ENCODE data around the gene EME1. TPM values are rescaled to one million over a fixed set of nuclear protein-coding genes. Genes with fewer than 3 reads are reported as not detected.
"Not testable (repeated sequence)": the region's sequence is repeated elsewhere in the genome, so short reads cannot be mapped to it uniquely, and the experiment has no call there.

The EME1 gene
- total and polyA plus RNA-seq, 2 experiments from 2014 or later = 14.4 to 15.9 TPM

DNA sequence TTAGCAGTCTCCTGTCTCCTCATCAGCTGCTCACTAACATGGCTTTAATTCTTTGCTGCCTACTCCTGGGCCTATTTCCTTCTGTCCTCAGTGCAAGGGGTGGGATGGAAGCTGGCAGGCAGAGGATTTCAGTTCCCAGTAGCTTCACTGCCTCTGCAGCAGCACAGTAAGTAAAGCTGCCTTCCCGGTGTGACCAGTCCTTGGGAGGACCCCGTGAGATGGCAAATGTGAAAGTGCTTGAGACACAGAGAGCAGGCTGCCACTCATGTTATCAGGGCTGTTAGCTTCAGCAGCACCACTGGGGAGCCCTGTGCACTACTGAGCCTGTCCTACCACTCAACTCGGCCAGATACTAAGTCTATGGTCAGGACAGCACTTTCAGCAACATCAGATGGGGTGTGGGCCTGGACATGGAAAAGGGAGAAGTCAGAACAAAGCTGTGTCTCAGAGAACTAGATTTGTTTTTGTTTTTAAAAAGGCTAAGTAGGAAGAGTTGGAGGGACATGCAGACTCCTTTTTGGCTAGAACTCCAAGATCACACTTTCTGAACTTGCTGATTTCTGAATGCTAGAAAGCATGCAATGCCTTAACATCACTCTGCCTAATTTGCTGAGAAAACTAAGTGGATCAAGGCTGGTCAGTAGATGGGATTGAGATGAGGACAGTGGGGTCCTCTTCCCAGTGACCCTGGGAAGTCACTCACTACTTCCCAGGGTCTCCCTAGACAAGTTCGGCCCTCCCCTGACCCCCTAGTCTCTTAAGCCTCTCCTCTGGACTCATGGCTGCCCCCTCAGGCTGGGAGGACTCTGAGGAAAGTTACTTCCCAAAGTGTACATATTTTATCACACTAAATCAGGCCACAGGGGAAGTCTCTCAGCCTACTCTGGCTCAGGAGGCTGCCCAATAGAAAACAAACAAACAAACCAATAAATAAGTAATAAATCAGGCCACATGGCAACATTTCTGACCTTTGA lies 54.1 kb downstream of the EME1 start:
- peaks cover 18% of the 10 kb centered on the region for H3K4me1 ChIP-seq (ENCODE audit: insufficient read depth)
- no peaks in the 10 kb centered on the region for H4K20me1 ChIP-seq (replicated peaks; ENCODE audit: insufficient read depth)
- Mint-ChIP-seq H3K27me3 (ENCODE audit: insufficient read depth, low read depth, poor library complexity) (peaks cover 20% of the 10 kb centered on the region), H3K4me3 (peak overlapping the region; percentile 81), H3K27ac (peak overlapping the region; percentile 19; the same call in 1 of the 2 replicates), H3K9me3 (no peaks in the 10 kb centered on the region; the same call in 1 of the 3 replicates), H3K4me1 (peaks cover 24% of the 10 kb centered on the region), H3K36me3 (ENCODE audit: low read depth) (no peaks in the 10 kb centered on the region)
- H3K9me2 ChIP-seq (ENCODE audit: insufficient read depth) = no peaks in the 10 kb centered on the region
- peak; percentile 73 for DNase-seq (ENCODE audit: low spot score)
- H2AFZ ChIP-seq = peak overlapping the region; percentile 63; the same call in 1 of the 2 replicates
- H3K27ac ChIP-seq (ENCODE audit: low read depth) = peak overlapping the region; percentile 47
- H3K36me3 ChIP-seq (ENCODE audit: insufficient read depth) = no peaks in the 10 kb centered on the region
- H3F3A ChIP-seq (replicated peaks; ENCODE audit: low read depth) = peaks cover 7% of the 10 kb centered on the region; the same call in 1 of the 2 replicates
- ATAC-seq = peak; percentile 35
- TF ChIP-seq ZNF114 (CRISPR knock-in tag; IDR thresholded peaks at IDR 0.05) = no peak
- TF ChIP-seq, protein P1, sequence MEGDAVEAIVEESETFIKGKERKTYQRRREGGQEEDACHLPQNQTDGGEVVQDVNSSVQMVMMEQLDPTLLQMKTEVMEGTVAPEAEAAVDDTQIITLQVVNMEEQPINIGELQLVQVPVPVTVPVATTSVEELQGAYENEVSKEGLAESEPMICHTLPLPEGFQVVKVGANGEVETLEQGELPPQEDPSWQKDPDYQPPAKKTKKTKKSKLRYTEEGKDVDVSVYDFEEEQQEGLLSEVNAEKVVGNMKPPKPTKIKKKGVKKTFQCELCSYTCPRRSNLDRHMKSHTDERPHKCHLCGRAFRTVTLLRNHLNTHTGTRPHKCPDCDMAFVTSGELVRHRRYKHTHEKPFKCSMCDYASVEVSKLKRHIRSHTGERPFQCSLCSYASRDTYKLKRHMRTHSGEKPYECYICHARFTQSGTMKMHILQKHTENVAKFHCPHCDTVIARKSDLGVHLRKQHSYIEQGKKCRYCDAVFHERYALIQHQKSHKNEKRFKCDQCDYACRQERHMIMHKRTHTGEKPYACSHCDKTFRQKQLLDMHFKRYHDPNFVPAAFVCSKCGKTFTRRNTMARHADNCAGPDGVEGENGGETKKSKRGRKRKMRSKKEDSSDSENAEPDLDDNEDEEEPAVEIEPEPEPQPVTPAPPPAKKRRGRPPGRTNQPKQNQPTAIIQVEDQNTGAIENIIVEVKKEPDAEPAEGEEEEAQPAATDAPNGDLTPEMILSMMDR (conservative IDR thresholded peaks at IDR 0.05; ENCODE audit: low read depth in 2 of 2) = peak; percentile 57 to 63
- H3K79me2 ChIP-seq (replicated peaks; ENCODE audit: insufficient read depth) = peaks cover 5% of the 10 kb centered on the region
- peak overlapping the region; percentile 94 for H3K4me2 ChIP-seq
- peaks cover 13% of the 10 kb centered on the region; the same call in 1 of the 2 replicates for H3K27me3 ChIP-seq (ENCODE audit: insufficient read depth)
- H3K4me3 ChIP-seq = peak overlapping the region; percentile 84

DNA sequence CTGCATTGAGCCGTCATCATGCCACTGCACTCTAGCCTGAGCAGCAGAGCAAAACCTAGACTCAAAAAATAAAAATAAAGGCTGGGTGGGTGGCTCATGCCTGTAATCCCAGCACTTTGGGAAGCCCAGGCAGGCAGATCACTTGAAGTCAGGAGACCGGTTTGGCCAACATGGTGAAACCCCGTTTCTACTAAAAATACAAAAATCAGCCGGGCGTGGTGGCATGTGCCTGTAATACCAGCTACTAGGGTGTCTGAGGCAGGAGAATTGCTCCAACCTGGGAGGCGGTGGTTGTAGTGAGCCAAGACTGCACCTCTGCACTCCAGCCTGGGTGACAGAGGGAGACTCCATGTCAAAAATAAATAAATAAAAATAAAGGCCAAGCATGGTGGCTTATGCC lies 55.1 kb downstream of the EME1 start:
- H4K20me1 ChIP-seq (replicated peaks; ENCODE audit: insufficient read depth); H3K27ac ChIP-seq (ENCODE audit: low read depth); DNase-seq (ENCODE audit: low spot score); H2AFZ ChIP-seq; H3K36me3 ChIP-seq (ENCODE audit: insufficient read depth); H3K4me2 ChIP-seq; H3K27ac Mint-ChIP-seq; H3K4me3 ChIP-seq; H3K36me3 Mint-ChIP-seq (ENCODE audit: low read depth); H3K9me2 ChIP-seq (ENCODE audit: insufficient read depth); H3F3A ChIP-seq (replicated peaks; ENCODE audit: low read depth); H3K79me2 ChIP-seq (replicated peaks; ENCODE audit: insufficient read depth); H3K9me3 Mint-ChIP-seq; ATAC-seq: not testable (repeated sequence)
- Mint-ChIP-seq H3K4me1 (peaks cover 24% of the 10 kb centered on the region), H3K27me3 (ENCODE audit: insufficient read depth, low read depth, poor library complexity) (peaks cover 20% of the 10 kb centered on the region), H3K4me3 (peak overlapping the region; percentile 43; the same call in 1 of the 3 replicates)
- Histone ChIP-seq H3K27me3 (ENCODE audit: insufficient read depth) (peaks cover 13% of the 10 kb centered on the region; the same call in 1 of the 2 replicates), H3K4me1 (ENCODE audit: insufficient read depth) (peaks cover 18% of the 10 kb centered on the region)

GRCh38 chr17:50428831-50429424 lies 55.9 kb downstream of the EME1 start:
- Histone ChIP-seq H2AFZ (no peak overlapping the region), H3K27ac (ENCODE audit: low read depth) (no peak overlapping the region), H3K9me2 (ENCODE audit: insufficient read depth) (no peaks in the 10 kb centered on the region), H4K20me1 (replicated peaks; ENCODE audit: insufficient read depth) (no peaks in the 10 kb centered on the region), H3K4me2 (no peak overlapping the region), H3K27me3 (ENCODE audit: insufficient read depth) (peaks cover 13% of the 10 kb centered on the region; the same call in 1 of the 2 replicates), H3F3A (replicated peaks; ENCODE audit: low read depth) (peaks cover 7% of the 10 kb centered on the region; the same call in 1 of the 2 replicates), H3K4me3 (no peak overlapping the region), H3K79me2 (replicated peaks; ENCODE audit: insufficient read depth) (peaks cover 5% of the 10 kb centered on the region), H3K36me3 (ENCODE audit: insufficient read depth) (no peaks in the 10 kb centered on the region), H3K4me1 (ENCODE audit: insufficient read depth) (peaks cover 18% of the 10 kb centered on the region)
- Mint-ChIP-seq H3K9me3 (no peaks in the 10 kb centered on the region; the same call in 1 of the 3 replicates), H3K4me1 (peaks cover 20% of the 10 kb centered on the region), H3K4me3 (no peak overlapping the region), H3K27me3 (ENCODE audit: insufficient read depth, low read depth, poor library complexity) (peaks cover 18% of the 10 kb centered on the region), H3K27ac (no peak overlapping the region), H3K36me3 (ENCODE audit: low read depth) (no peaks in the 10 kb centered on the region)
- DNase-seq (ENCODE audit: low spot score) (no peak), ATAC-seq (no peak)
- TF ChIP-seq ZNF331 (CRISPR knock-in tag; IDR thresholded peaks at IDR 0.05; ENCODE audit: low read depth) (no peak), ETS1 (IDR thresholded peaks at IDR 0.05) (no peak), ZNF114 (CRISPR knock-in tag; IDR thresholded peaks at IDR 0.05) (no peak), NANOG (IDR thresholded peaks at IDR 0.05; ENCODE audit: borderline replicate concordance) (no peak), EZH2 (IDR thresholded peaks at IDR 0.05; ENCODE audit: low read depth, unreplicated experiment) (no peak), POLR2AphosphoS5 (IDR thresholded peaks at IDR 0.05; ENCODE audit: low read depth) (no peak), STAT1 (IDR thresholded peaks at IDR 0.05; ENCODE audit: unreplicated experiment) (no peak)
